GM19372 (cell line): ENCODE results near the gene SCYGR1.
"Not testable (repeated sequence)": the region's sequence is repeated elsewhere in the genome, so short reads cannot be mapped to it uniquely, and the experiment has no call there.

Experiments
- ATAC-seq: cut with Tn5 transposase; IDR thresholded peaks from one replicate; pipeline ENCODE4 v1.9.1; 2021; ENCODE audit warnings: mild to moderate bottlenecking, low read depth, moderate library complexity; ENCODE audit not compliant: unreplicated experiment

The SCYGR1 gene

DNA sequence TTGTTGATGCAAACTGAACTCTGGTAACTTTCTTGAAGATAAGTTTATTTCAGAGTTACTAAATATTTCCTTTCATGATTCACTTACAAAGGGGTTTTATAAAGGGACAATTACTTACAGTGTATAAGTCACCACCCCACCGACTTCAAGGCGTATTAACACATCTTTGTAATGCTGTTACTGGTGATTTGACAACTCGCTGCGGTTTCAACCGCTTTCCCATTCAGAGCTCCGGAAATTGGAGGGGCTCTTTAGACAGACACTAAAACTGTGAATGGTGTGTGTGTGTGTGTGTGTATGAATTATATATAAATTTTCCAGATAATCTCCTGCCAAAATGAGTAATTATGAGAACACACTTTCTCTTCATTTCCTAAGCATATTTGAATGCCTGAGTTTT lies 13.6 kb downstream of the SCYGR1 start:
- no peak for ATAC-seq

DNA sequence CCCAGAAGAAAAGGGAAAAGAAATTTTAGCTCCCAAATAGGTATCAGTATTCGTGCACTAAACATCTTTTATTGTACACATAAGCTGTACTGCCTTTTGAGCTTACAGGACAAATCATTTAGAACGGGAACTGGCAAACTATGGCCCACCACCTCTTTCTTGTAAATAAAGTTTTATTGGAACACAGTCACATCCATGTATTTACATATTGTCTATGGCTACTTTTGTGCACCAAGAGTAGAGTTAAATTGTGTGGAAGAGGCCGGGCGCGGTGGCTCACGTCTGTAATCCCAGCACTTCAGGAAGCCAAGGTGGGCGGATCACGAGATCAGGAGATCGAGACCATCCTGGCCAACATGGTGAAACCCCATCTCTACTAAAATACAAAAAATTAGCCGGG lies 14.4 kb downstream of the SCYGR1 start:
- no peak for ATAC-seq

DNA sequence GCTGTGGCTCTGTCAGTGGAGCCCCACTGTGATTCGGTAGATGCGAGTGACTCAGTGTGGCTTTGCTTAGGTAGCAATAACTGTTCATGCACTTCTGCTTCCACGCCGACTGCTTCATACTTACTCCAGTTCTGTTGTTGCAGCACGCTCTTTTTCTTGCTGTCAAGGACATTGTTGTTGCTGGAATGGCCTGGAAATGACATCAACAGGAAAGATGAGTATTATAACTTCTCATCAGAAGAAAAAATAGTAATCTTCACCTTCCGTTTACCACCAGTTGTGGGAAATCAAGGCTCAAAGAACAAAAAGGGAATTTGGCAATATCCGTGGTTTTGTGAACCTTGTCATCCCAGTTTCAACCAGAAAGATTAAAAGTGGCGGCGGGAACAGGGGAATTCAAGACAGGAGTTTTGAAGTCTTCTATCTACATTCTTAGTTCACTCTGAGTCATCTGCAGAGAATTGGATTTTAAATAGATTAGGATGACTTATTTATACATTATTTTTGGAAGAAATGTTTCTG lies 16.9 kb downstream of the SCYGR1 start:
- ATAC-seq = no peak

DNA sequence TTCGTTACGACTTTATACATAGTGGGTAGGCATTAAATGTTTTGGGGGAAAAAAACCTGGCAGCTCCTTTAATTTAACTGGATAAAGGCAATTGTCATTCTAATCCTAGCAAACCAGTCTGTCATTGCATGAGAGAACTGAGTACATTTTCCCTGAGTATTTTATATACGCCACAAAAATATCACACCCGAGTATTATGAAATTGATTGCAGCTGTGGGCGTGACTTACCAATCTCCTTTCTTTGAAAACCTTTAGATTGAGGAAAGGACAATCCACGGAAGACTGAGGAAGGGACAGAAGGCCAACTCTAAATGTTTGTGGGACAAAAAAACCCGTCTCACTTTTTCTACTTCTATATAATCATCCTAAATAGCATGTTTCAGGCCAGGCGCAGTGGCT lies 17.7 kb downstream of the SCYGR1 start:
- no peak for ATAC-seq

DNA sequence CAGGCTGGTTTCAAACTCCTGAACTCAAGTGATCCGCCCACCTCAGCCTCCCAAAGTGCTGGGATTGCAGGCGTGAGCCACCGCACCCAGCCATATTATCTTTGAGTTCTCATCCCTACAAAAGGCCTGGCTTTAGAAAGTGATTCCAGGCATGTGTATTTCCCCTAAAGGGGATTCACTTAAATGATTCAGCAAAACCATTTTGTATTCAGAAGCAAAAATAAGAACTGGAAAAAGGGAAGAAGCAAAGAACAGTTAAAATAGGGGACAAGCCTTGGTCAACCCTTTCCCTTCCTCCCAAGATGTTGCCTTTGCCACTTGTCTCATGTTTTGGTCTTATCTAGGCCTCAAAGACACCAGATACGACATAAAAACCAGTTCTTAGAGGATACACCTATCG lies 19.2 kb downstream of the SCYGR1 start:
- no peak for ATAC-seq

DNA sequence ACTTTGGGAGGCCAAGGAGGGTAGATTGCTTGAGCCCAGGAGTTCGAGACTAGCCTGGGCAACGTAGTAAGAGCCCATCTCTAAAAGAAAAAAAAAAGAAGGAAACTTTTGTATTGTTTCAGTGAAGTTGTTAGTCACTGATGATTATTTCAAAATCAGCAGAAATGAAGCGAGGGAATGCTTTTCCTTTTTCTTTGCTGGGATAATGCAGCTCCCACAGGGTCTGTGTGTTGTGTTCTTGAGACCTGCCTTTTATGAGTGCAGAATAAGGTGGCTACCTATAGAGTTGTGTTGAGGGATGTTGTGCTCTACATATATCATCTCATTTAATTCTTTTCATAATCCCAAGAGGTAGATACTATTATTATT lies 20.3 kb downstream of the SCYGR1 start:
- no peak for ATAC-seq

DNA sequence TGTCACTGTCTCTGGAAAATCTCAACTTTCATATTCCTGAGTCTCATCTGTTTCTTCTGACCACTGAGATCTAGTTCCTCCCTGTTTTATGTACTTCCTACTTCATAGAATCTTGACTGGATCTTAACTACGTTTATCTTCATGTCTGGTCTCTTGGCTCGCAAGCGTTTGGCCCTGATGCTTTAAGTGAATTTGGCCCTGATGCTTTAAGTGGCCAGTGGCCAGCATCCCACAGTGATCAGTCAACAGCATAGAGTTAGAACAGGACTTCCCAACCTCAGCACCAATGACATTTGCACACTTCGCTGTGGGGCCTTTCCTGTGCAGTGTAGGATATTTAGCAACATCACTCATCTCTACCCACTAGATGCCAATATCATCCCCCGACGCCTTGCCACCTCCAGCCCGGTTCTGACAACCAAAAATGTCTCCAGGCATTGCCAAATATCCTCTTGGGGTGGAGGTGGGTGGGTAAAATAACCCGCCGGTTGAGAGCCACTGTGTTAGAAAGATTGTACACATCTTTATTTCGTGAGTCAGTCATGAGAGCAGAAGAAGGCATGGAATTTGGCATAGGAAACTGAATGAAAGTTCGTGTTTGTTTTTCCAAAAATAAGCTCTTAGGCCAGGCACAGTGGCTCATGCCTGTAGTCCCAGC lies 20.9 kb downstream of the SCYGR1 start:
- no peak for ATAC-seq

DNA sequence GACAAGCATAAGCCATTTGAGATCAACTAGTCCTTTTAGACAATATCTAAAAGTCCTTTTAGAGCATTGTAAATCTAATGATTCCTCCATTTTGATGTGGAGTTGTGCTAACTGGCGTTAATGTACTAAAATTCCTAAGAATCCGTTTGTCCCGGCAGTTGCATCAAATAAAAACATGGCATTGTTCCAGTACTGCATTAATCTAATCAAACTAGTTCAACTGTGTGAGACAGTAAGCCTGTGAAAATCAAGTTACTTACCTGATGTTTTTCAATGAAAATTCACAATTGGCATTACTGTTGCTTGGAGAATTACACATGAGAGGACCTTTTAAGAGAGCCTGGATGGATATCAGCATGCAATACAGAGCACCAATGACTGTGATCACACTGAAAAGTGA lies 21.9 kb downstream of the SCYGR1 start:
- no peak for ATAC-seq

DNA sequence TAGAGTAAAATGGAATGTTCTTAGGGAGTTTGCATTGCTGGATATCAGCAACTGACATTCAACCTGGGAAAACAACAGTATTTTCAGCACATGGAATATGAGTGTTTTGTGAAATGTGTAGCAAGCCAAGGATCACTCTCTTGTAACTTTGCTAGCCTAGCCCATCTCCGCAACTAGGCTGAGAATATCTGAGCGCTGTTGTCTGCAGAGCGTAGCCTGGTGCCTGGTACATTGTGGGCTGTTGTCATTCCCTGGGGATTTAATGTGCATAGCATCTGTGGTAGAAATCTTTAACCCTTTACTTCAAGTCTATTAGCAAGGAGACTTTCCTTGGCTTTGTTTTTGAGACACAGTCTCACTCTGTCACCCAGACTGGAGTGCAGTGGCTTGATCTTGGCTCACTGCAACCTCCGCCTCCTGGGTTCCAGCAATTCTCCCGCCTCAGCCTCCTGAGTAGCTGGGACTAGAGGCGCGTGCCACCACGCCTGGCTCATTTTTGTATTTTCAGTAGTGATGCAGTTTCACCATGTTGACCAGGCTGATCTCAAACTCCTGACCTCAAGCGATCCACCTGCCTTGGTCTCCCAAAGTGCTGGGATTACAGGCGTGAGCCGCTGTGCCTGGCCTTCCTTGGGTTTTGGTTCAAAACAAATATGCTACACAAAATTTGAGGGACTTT lies 23.0 kb downstream of the SCYGR1 start:
- not testable (repeated sequence) for ATAC-seq

DNA sequence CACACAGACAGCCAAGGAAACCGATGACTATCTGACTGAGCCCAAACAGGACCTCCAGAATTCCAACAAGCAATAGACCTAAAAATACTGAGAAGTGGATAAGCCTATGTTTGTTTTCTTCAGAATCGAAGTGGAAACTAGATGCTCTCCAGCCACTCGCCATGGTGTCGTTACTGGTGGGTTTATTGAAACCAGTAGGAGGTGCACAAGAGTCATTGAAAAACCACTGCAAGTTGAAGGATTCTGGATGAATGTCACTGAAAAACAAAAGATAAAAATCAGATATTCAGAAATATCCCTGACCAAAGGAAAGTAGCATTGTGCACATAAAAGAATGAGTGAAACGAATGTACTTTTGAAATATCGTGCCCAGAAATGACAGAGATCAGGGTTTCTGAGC lies 24.0 kb downstream of the SCYGR1 start:
- no peak for ATAC-seq

DNA sequence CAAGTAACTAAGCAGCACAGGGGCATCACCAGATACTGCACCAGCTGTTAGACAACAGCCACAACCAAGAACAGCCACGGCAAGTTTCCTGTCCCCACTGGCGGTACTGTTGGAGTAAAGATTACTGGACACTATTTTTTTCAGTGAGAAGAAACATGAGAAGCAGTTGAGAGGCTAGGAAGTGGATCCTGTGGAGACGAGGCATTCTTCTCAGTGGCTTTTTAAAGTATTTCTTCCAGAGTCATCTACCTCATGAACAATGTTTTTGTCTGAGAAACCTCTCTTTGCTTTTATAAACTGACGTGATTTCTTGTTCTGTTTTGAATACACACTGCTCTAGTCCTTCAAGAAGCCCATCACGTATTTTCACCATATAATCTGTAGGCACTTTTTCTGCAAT lies 27.4 kb downstream of the SCYGR1 start:
- ATAC-seq = no peak

DNA sequence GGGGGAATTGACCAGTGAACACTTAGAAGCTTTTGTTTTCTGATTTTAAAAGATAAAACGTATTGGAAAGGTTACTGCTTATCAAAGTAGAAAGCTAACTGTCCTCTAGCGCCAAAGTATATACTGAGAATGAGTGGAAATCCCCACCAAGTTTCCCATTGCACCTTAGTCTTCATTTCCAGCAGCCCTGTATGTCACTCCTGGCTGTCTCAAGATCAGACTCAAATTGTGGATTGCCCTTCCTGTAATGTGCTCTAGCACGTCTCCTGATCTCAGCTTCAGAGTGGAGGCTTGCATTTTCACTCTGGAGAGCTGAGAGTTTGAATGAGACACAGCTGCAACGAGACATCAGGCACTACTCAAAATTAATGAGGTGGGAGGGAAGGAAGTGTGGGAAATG lies 36.1 kb downstream of the SCYGR1 start:
- peak; percentile 78 for ATAC-seq

DNA sequence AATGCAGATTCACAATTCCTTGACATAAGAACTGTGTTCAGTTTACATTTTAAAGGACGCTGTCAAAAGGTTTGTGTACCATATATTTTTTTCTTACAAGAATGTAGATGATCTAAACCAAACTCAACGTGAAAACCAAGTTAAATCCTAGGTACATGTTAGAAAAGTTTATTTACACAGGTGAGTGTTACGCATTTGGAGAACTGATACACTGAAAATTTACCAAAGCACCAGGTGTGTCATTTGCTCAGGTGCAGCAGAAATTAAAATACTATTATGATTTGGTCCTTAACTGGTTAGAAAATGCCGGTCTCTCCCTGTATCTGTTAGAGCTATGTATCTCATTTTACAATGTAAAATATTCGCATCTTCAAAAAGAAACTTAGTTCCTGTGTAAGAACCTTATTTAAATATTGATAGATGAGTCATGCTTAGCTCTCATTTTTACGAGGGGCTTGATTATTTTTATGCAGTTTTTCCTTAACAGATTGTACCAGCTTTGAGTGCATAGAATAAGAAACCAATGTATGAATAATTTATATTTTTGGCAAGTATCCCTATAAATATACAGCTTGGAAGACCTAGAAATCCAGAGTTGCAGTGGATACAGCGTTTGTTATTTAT lies 37.6 kb downstream of the SCYGR1 start:
- no peak for ATAC-seq

DNA sequence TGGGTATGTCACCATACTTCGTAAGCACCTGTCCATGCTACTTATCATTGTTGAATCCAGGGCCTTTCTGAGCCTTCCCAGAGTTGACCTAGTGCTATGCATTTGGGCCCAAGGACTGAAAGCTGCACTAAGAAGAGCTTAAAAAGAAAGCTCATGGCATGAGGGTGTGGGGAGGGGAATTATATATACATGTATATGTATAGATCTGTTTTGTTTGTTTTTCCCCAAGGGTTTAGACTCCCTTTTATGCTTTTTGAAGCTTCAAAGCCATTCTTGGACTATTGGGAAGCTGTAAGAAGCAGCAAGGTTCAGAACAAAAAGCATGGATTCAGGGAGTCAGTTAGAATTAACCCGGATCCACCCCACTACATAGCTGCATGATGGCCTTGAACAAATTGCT lies 39.4 kb downstream of the SCYGR1 start:
- no peak for ATAC-seq

DNA sequence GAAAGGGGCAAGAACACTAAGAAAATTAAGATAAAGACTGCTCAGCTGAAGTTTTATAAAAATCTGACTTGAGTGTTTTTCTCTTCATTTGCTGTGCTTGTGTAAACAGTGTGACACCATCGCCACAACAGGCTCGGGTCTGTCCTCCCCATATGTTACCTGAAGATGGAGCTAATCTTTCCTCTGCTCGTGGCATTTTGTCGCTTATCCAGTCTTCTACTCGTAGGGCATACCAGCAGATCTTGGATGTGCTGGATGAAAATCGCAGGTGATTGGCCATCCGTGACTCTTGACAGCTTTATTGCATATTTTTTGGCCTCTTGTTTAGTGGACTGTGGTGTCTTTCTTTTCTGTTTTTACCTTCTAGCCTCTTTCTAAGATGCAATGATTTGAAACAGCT lies 40.6 kb downstream of the SCYGR1 start:
- ATAC-seq = no peak

DNA sequence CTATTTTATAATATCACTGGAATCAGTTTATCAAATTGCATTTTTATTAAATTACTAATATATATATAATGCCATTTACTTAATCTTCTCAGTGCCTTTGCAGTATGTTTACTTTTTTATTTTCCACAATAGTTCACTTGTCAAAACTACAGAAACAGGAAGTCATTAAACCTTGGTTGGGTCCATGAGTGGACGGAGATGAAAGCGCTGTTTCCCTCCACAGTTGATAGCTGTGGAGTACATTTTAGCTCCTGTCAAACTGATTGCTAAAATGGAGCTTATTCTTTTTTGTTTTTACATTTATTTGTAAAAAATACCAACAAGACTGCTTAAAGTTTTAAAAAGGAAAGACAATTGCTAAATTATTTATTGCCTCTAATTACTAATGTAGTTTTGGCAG lies 43.5 kb downstream of the SCYGR1 start:
- ATAC-seq = no peak

DNA sequence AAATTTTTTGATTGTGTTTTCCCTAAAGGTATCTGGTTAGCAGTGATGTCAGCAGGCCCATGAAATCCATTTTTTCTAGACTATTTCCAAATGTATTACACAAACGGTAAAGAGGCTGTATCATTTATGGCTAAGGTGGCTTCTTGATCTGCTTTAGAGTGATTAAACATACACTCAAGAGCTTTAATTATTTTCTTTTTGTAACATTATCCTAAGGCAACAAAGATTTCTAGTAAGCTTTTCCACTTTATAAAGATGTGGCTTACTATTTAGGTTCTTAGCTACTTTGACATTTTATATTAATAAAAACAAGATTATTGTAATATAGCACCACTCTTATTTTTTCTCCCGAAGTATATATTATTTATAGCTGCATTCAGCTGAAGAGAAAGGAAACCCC lies 46.2 kb downstream of the SCYGR1 start:
- ATAC-seq = no peak

DNA sequence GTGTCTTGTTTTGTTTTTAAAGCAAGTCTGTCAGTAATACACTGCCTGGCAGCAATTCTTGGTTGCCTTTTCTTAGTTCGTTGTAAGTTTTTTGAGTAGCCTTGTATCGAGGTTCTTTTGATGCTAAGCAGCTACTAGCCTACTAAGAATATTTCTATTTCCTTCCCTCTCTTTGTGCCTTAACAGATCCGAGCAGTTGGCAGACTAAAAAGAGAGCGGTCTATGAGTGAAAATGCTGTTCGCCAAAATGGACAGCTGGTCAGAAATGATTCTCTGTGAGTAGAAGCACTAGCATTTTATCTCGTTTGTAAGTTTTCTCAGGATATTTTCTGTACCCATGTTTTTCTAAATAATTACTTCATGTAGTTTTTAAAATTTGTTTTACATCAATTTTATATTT lies 47.6 kb downstream of the SCYGR1 start:
- no peak for ATAC-seq

DNA sequence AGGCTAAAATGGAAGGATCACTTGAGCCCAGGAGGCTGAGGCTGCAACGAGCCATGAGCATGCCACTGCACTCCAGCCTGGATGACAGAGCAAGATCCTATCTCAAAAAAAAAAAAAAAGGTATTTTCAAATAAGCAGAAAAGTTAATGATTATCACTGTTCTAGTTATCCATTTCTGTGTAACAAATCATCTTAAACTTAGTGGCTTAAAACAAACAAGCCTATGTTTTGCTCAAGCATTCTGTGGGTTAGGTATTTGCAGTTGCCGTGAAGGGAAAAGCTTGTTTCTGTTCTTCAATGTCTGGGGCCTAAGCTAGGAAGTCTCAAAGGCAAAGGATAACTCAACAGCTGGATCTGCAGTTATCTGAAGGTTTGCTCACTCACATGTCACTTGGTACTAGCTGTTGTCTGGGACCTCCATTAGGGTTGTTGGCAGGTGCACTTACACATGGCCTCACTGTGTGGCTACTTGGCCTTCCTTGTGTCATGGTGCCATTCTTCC lies 48.6 kb downstream of the SCYGR1 start:
- no peak for ATAC-seq
